ENCODE measurements around the gene RPS14.

Gene RPS14

GRCh38 chr5:150407096-150407720 is 42.3 kb downstream of the RPS14 start:
- Mint-ChIP-seq H3K9me3 (no peaks in the 10 kb centered on the region), H3K4me3 (no peak overlapping the region), H3K27me3 (ENCODE audit: low read depth, poor library complexity) (no peaks in the 10 kb centered on the region), H3K4me1 (peaks cover 24% of the 10 kb centered on the region), H3K36me3 (ENCODE audit: low read depth) (peaks cover 6% of the 10 kb centered on the region), H3K27ac (no peak overlapping the region)
- DNase-seq: no peak
- TF ChIP-seq CTCF (IDR thresholded peaks at IDR 0.05): no peak

- H3K36me3 Mint-ChIP-seq (ENCODE audit: low read depth): peaks cover 6% of the 10 kb centered on the region
- H3K4me3 Mint-ChIP-seq: no peak overlapping the region
These were observed 42.8 kb downstream of the RPS14 start for GRCh38 chr5:150406723-150407095.

GRCh38 chr5:150406103-150406722 is 43.3 kb downstream of the RPS14 start:
- Mint-ChIP-seq H3K27ac (no peak overlapping the region), H3K27me3 (ENCODE audit: low read depth, poor library complexity) (no peaks in the 10 kb centered on the region), H3K4me1 (peaks cover 17% of the 10 kb centered on the region), H3K9me3 (no peaks in the 10 kb centered on the region), H3K4me3 (no peak overlapping the region), H3K36me3 (ENCODE audit: low read depth) (peaks cover 6% of the 10 kb centered on the region)
- TF ChIP-seq CTCF (IDR thresholded peaks at IDR 0.05): no peak
- DNase-seq: no peak

More at GRCh38 chr5:150406723-150407095, 42.8 kb downstream of the RPS14 start:
- no peak for TF ChIP-seq CTCF (IDR thresholded peaks at IDR 0.05)
- no peak for DNase-seq
- Mint-ChIP-seq H3K27ac (no peak overlapping the region), H3K9me3 (no peaks in the 10 kb centered on the region), H3K27me3 (ENCODE audit: low read depth, poor library complexity) (no peaks in the 10 kb centered on the region), H3K4me1 (peaks cover 22% of the 10 kb centered on the region)

- H3K4me1 Mint-ChIP-seq: peaks cover 9% of the 10 kb centered on the region
- H3K9me3 Mint-ChIP-seq: no peaks in the 10 kb centered on the region
- no peak overlapping the region for H3K4me3 Mint-ChIP-seq
- DNase-seq: no peak
- no peaks in the 10 kb centered on the region for H3K27me3 Mint-ChIP-seq (ENCODE audit: low read depth, poor library complexity)
- no peak for TF ChIP-seq CTCF (IDR thresholded peaks at IDR 0.05)
- no peak overlapping the region for H3K27ac Mint-ChIP-seq
- peaks cover 10% of the 10 kb centered on the region for H3K36me3 Mint-ChIP-seq (ENCODE audit: low read depth)
These were observed 44.4 kb downstream of the RPS14 start for GRCh38 chr5:150404941-150405816.

- H3K4me1 Mint-ChIP-seq: peaks cover 9% of the 10 kb centered on the region
- H3K36me3 Mint-ChIP-seq (ENCODE audit: low read depth): peaks cover 16% of the 10 kb centered on the region
These were observed 45.0 kb downstream of the RPS14 start for GRCh38 chr5:150404535-150404934.

More at GRCh38 chr5:150404535-150404934, 45.0 kb downstream of the RPS14 start:
- no peaks in the 10 kb centered on the region for H3K27me3 Mint-ChIP-seq (ENCODE audit: low read depth, poor library complexity)
- TF ChIP-seq CTCF (IDR thresholded peaks at IDR 0.05): no peak
- no peak overlapping the region for H3K4me3 Mint-ChIP-seq
- no peak overlapping the region for H3K27ac Mint-ChIP-seq
- H3K9me3 Mint-ChIP-seq: no peaks in the 10 kb centered on the region
- DNase-seq: no peak

Measured in nephron progenitor cell (in vitro differentiated cells).